ENCODE measurements around the gene GPR32.
A peak's percentile ranks its signal among the peaks of the same experiment; 100 is the strongest.
"Not testable (repeated sequence)": the region's sequence is repeated elsewhere in the genome, so short reads cannot be mapped to it uniquely, and the experiment has no call there.

The GPR32 gene

DNA sequence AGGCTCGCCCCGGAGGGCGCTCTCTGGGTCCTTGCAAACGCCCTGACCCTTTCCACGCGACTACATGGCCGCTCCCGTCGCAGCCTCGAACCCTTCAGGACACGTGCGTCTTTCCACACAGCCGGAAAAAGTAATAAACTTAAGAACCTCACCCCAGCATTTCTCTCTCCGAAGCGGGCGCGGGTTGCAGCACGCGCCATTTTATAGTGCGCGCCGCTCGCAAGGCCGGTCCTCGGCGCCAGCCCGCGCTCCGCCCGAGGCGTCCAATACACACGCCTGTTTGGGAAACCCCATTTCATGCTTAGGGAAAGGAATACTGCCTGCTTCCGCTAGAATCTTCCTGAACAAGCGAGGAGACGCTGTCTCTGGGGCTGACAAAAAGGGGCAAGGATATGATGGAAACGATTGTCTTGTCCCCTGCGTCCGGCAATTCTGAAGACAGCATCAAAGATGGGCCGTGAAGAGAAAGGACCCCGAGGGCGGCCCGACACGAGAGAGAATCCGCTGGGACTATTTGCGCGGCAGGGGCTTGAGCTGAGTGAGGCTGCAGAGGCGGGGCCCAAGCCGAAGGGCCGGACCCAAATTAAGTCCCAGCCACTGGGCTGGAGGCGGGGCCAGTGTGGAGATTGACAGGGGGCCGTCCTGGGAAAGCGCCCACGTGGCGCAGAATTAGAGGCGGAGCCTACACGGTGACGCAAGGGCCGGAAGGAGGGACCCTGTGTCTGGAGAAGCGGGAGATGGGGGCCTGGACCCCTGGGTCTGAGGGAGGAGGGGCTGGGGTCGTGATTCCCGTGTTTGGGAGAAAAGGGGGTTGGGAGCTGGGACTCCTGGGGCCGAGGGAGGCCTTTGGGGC is 34.4 kb downstream of the GPR32 start:
- DNase-seq, result peak; percentile 97 to 98

DNA sequence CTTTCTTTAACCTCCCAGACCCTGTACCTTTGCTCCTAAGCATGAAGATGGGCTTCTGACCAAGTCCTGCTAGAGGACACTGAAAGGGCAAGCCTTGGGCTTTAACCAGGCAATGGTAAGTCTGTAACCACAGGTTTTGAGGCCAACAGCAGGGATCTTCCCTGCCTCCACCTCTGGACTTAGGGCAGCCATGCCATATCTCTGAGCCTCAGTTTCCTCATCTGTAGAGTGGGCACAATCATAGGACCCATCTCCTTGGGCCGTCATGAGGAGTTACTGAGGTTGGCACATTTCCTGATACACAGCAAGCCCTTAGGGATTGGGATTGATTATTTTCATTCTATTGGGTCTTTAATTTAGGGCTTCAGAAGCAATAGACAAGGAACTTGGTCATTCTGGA is 38.6 kb downstream of the GPR32 start:
- DNase-seq, result no peak

DNA sequence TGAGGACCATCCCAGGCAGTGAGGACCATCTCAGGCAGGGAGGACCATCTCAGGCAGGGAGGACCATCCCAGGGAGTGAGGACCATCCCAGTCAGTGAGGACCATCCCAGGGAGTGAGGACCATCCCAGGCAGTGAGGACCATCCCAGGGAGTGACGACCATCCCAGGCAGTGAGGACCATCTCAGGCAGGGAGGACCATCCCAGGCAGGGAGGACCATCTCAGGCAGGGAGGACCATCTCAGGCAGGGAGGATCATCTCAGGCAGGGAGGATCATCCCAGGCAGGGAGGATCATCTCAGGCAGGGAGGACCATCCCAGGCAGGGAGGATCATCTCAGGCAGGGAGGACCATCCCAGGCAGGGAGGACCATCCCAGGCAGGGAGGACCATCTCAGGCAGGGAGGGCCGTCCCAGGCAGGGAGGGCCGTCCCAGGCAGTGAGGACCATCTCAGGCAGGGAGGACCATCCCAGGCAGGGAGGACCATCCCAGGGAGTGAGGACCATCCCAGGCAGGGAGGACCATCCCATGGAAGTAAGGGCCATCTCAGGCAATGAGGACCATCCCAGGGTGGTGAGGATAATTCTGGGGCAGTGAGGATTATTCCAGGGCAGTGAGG is 41.5 kb downstream of the GPR32 start:
- DNase-seq, result not testable (repeated sequence)

DNA sequence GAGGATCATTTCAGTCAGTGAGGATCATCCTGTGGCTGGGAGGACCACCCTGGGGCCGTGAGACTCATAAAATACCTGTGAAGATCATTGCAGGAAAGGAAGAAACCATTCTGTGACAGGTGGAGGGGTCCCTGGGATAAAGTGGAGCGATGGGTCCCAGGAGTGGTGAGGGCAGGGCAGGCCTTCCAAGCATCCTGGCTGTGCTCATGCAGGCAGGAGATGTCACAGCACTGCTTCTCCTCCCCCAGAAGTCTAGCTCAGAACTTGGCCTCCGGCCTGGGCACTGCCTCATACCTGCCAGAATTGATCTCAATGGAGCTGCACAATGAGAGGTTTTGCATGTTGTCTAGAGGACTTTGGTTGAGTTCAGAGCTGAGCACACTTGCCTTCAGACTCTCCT is 42.2 kb downstream of the GPR32 start:
- DNase-seq, result no peak

DNA sequence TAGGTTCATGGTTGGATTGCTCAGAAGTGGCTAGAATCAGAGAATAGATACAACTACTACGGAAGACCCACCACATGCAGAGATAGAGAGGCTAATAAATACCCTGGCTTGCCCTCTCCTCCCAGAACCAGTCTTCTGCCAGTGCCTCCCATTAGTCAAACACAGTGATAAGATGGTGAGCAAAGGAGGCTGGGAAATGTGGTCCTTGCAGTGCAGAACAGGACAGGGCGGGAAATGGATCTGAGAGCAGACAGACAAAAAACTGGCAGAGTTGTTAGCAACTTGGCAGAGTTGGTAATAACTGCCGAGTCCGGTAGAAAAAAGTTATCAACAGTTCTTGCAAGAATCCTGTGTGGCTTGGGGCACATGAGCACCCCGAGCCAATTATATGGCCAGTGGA is 44.6 kb downstream of the GPR32 start:
- DNase-seq, result no peak

DNA sequence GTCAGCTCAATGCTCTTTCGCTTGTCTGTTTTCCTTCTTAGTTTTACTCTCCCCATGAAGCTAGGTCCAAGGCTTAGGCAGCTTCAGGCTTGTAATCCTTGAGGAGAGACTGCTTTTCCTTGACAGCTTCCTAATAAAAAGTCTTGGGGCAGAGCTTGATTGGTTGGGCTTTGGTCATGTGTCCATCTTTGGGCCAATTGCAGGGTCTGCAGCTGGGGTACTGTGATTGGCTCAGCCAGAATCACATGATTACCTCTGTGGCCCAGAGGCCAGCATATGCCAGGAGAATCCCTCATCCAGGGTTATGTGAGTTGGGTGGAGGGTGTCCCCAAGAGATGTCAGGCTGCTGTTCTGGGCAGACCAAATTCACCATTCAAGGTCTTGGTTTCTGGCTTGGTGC is 45.2 kb downstream of the GPR32 start:
- no peak for DNase-seq

DNA sequence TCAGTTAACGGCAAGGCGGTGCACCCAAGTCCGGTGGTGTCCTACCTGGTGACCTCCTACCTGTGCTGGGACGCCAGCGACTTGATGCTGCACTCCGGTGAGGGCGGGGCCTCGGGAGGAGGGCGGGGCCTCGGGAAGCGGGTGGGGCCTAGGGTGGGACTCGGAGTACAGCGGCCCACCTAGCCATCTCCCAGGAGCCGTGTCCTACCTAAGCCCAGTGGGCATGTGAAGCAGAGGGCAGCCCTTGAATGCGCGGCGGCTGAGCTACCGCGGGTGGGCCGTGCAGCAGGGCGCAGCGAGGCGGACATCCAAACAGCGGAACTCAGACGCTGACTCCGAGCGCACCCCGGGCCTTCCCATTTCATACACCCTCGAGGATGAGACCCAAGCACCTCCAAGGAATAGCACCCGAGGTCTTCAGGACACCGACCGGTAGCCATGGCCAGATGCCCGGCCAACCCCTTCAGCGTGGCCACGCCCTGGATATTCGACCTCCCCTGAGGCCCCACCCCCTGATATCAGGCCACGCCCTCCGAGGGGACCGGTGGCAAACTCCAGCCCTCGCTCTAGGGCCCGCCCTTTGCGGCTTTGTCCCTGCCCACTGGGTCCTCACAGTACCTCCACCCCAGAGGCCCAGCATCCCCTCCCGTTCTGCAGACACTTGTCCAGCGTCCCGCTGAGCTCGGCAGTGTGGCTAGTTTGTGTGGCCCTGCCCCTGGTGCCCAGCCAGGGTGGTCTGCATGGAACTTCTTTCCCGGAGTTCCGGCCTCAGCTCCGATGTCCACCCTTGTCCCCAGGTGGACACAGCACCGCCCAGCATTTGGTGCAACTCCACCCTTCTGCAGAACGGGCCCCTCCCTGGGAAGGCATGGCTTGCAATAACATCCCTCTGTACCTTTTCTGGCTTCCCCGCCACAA is 47.9 kb downstream of the GPR32 start:
- DNase-seq, result no peak

DNA sequence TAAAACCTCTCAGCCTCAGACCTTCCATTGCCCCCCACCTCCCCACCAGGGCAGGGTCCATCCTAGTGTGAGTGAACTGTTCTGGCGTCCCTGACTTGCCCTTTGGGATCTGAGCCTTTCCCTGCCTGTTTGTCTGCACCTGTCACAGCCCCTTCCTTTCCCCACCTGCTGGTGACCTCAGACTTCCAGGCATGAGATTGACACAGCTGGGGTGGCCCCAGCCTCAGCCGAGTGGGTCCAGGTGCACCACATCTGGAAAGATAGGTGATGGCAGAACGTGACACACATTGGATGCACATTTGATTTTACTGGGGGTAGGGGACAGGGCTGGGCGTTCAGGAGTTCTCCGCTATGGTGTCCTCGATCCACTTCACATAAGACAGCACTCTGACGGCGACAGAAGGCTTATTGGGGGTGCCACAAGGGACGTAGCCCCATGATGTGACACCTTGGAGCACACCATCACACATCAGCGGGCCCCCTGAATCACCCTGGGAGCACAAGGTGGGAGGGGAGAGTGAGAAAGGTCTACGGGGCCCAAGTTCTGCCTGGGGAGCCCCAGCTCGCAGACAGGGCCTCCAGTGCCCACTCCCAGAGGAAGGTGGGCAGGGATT is 48.7 kb downstream of the GPR32 start:
- no peak for DNase-seq

DNA sequence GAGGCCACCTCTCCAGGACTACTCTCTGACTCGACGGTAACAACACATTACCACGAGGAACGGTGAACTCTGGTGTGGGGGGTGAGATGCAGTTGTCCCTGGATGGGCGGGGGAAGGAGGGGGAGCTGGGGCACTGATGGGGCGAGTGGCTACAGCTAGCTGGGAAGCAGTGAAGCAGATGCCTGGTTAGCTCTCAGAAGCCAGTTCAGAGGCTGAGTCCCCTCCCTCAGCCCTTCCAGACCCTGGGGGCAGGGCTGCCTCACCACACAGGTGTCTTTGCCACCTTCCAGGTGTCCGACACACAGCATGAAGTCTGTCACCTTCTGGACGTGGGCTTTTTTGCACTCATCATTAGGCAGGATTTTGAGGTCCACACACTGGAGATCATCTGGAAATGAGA is 49.4 kb downstream of the GPR32 start:
- no peak for DNase-seq

DNA sequence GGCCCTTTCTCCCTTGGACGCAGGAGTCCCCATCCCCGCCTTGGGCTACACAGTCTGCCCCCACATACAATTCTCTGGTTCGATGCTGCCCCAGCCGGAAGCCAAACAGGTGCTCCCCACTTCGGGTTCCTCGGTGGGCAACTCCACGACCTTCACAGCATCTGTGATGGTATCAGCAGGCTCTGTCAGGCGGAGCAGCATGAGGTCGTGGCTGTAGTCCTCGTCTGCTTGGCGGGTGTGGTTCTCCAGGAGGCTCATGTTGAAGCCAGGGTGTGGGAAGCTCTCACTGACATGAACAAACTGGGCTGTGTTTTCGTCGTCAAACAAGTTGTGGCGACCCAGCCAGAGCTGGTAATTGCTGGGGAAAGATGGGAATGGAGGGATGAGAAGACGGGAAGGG is 49.8 kb downstream of the GPR32 start:
- no peak for DNase-seq

DNA sequence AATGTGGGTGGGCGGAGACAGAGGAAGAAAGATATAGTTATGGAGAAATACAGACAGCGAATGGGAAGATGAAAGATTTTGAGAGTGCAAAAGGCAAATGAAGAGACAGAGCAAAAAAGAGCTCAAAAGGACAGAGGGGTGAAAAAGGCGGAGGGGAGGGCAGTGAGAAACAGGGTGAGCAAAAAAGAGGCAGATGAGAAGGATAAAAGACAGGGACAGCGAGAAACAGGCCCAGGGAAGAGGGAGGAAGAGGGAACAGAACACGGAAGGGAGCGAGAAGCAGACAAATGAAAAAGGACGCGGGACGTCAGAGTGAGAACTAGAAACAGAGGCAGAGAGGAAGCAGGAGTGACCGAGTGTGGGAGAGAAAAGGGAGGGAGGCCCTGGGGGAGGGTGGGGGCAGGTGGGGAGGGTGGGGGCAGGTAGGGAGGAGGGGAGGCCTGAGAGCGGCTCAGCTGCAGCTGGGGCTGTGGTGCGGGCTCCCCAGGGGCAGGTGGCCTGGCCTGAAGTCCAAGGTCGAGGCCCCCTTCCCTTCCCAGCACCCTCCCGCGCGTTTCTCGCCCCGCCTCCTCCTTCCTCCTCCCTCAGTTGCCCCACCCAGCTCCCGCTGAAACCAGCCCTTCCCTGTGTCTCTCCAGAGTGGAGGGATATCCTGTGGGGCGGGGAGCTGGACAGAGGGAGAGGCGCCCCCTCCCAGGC is 50.4 kb downstream of the GPR32 start:
- no peak for DNase-seq

DNA sequence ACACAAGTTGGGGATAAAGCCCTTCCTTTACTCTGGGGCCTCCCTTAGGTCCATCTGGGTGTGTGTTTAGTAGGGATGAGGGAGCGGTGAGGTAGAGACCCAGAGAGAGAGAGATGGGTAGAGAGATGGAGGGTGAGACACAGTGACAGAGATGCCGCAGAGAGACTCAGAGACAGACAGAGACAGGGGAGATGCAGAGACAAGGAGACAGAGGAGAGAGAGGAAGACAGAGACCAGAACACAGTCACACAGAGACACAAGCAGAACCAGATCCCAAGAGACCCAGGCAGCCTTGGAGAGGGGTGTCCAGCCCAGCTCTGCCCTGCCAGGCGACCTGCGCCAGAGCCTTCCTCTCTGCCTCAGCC is 51.0 kb downstream of the GPR32 start:
- no peak for DNase-seq
